ENCODE data around the gene ZDHHC9.

- TF ChIP-seq CTCF (IDR thresholded peaks at IDR 0.05) (no peak), POLR2A (IDR thresholded peaks at IDR 0.05) (no peak)
These were observed 55.2 kb downstream of the ZDHHC9 start for GRCh38 chrX:129788527-129788926.

Measured in heart left ventricle (tissue), 13 donors.